MM.1S (cell line): ENCODE results near the gene RASGRP4.

Source experiments
- DNase-seq: peaks from one replicate; pipeline ENCODE4 v3.0.0-alpha.2; 2015
- H2AFZ ChIP-seq: fragments of 300-600 bp; sonication (generic); 2 replicates; pipeline ENCODE4 v1.6.0; 2016; ENCODE audit warnings: antibody characterized with exemption, low read length
- H3F3A ChIP-seq: fragments of 300-600 bp; sonication (generic); 2 replicates; pipeline ENCODE4 v1.6.1; 2016; ENCODE audit warnings: mild to moderate bottlenecking, antibody characterized with exemption, low read length, moderate library complexity, mixed read lengths; ENCODE audit not compliant: insufficient read depth
- H3K27ac ChIP-seq: fragments of 300-600 bp; sonication (generic); 2 replicates; pipeline ENCODE4 v1.5.1; 2016; ENCODE audit warnings: mild to moderate bottlenecking, low read length
- H3K27me3 ChIP-seq: fragments of 300-600 bp; sonication (generic); replicated peaks from 2 replicates; pipeline ENCODE4 v1.6.0; 2016; ENCODE audit warnings: low read length; ENCODE audit not compliant: insufficient read depth
- H3K36me3 ChIP-seq: fragments of 300-600 bp; sonication (generic); replicated peaks from 2 replicates; pipeline ENCODE4 v1.6.1; 2016; ENCODE audit warnings: mild to moderate bottlenecking, low read length, mixed read lengths; ENCODE audit not compliant: insufficient read depth
- H3K4me1 ChIP-seq: fragments of 300-600 bp; sonication (generic); 2 replicates; pipeline ENCODE4 v1.6.1; 2016; ENCODE audit warnings: low read length, mixed read lengths
- H3K4me2 ChIP-seq: fragments of 300-600 bp; sonication (generic); 2 replicates; pipeline ENCODE4 v1.6.0; 2016; ENCODE audit warnings: low read depth, low read length
- H3K4me3 ChIP-seq: fragments of 300-600 bp; sonication (generic); 2 replicates; pipeline ENCODE4 v1.5.1; 2016; ENCODE audit warnings: low read length, mixed read lengths
- H3K79me2 ChIP-seq: fragments of 300-600 bp; sonication (generic); 2 replicates; pipeline ENCODE4 v1.6.1; 2016; ENCODE audit warnings: mixed run types, low read length, mixed read lengths
- H3K9ac ChIP-seq: fragments of 300-600 bp; sonication (generic); 2 replicates; pipeline ENCODE4 v1.6.1; 2016; ENCODE audit warnings: low read length, mixed read lengths
- H3K9me2 ChIP-seq: fragments of 300-600 bp; sonication (generic); replicated peaks from 2 replicates; pipeline ENCODE4 v1.6.1; 2016; ENCODE audit warnings: mild to moderate bottlenecking, low read length, mixed read lengths; ENCODE audit not compliant: insufficient read depth
- H3K9me3 ChIP-seq: fragments of 300-600 bp; sonication (generic); replicated peaks from 2 replicates; pipeline ENCODE4 v1.6.1; 2016; ENCODE audit warnings: mild to moderate bottlenecking, low read length, mixed read lengths; ENCODE audit not compliant: insufficient read depth
- H4K20me1 ChIP-seq: fragments of 300-600 bp; sonication (generic); 2 replicates; pipeline ENCODE4 v1.6.1; 2016; ENCODE audit warnings: mild to moderate bottlenecking, low read length, moderate library complexity, mixed read lengths; ENCODE audit not compliant: insufficient read depth
- EZH2 ChIP-seq: fragments of 300-600 bp; sonication (generic); optimal IDR thresholded peaks from 2 replicates; pipeline ENCODE3; 2017; ENCODE audit warnings: low read depth, mild to moderate bottlenecking, antibody characterized with exemption, low read length, mixed read lengths
- EZH2phosphoT487 ChIP-seq: fragments of 300-600 bp; sonication (generic); IDR thresholded peaks from 2 replicates; pipeline ENCODE4 v1.6.1; 2018; ENCODE audit warnings: antibody characterized with exemption, low read length
- TF ChIP-seq, protein P1 (sequence below): fragments of 300-600 bp; sonication (generic); IDR thresholded peaks from 2 replicates; pipeline ENCODE4 v1.5.1; 2016; ENCODE audit warnings: antibody characterized with exemption, low read length, mixed read lengths

Gene RASGRP4

DNA sequence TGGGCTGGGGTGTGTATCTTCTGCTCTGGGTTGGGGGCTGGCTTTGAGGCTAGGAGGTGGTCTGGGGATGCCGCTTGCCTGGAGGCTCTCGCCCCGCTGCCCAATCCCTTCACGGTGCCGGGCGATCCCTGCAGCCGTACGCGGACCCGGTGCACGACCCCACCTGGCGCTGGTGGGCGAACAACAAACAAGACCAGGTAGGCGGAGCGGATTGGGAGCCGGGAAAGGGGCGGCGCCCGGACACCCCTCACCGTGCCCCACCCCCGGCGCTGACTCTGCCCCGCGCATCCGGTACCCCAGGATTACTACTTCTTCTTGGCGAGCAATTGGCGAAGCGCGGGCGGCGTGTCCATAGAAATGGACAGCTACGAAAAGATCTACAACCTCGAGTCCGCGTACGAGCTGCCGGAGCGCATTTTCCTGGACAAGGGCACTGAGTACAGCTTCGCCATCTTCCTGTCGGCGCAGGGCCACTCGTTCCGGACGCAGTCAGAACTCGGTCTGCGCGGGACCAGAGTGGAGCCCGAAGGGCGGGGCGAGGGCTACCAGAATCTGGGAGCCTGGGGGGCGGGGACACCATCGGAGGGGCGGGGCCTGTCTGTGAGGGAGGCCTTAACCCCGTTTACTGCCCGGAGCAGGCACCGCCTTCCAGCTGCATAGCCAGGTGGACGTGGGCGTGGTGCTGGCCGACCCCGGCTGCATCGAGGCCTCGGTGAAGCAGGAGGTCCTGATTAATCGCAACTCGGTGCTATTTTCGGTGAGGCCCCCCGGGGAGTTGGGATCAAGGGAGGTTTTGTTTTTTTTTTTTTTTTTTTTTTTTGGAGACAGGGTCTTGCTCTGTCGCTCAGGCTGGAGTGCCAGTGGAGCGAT, 63.7 kb downstream of the RASGRP4 start:
- Histone ChIP-seq H3K9ac (no peak overlapping the region), H3K27ac (no peak overlapping the region), H3K4me3 (peak overlapping the region; percentile 56), H3K9me3 (no peaks in the 10 kb centered on the region), H3K27me3 (peaks cover 62% of the 10 kb centered on the region), H4K20me1 (no peaks in the 10 kb centered on the region), H3K79me2 (no peaks in the 10 kb centered on the region), H3K36me3 (no peaks in the 10 kb centered on the region), H3F3A (no peaks in the 10 kb centered on the region), H3K4me2 (peak overlapping the region; percentile 88; the same call in 1 of the 2 replicates), H3K9me2 (no peaks in the 10 kb centered on the region), H3K4me1 (no peaks in the 10 kb centered on the region), H2AFZ (peak overlapping the region; percentile 71)
- no peak for TF ChIP-seq EZH2
- TF ChIP-seq EZH2phosphoT487, result no peak
- TF ChIP-seq, protein P1, sequence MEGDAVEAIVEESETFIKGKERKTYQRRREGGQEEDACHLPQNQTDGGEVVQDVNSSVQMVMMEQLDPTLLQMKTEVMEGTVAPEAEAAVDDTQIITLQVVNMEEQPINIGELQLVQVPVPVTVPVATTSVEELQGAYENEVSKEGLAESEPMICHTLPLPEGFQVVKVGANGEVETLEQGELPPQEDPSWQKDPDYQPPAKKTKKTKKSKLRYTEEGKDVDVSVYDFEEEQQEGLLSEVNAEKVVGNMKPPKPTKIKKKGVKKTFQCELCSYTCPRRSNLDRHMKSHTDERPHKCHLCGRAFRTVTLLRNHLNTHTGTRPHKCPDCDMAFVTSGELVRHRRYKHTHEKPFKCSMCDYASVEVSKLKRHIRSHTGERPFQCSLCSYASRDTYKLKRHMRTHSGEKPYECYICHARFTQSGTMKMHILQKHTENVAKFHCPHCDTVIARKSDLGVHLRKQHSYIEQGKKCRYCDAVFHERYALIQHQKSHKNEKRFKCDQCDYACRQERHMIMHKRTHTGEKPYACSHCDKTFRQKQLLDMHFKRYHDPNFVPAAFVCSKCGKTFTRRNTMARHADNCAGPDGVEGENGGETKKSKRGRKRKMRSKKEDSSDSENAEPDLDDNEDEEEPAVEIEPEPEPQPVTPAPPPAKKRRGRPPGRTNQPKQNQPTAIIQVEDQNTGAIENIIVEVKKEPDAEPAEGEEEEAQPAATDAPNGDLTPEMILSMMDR, result no peak
- peak; percentile 71 for DNase-seq

GRCh38 chr19:38361633-38362075, 64.4 kb downstream of the RASGRP4 start:
- Histone ChIP-seq H3K79me2 (no peaks in the 10 kb centered on the region), H3K4me2 (peak overlapping the region; percentile 88; the same call in 1 of the 2 replicates), H3K9me2 (no peaks in the 10 kb centered on the region), H4K20me1 (no peaks in the 10 kb centered on the region), H3K4me3 (peak overlapping the region; percentile 56), H3K4me1 (no peaks in the 10 kb centered on the region), H3K27me3 (peaks cover 59% of the 10 kb centered on the region), H2AFZ (peak overlapping the region; percentile 71), H3K9me3 (no peaks in the 10 kb centered on the region), H3K36me3 (no peaks in the 10 kb centered on the region), H3K9ac (no peak overlapping the region), H3K27ac (no peak overlapping the region), H3F3A (no peaks in the 10 kb centered on the region)
- TF ChIP-seq EZH2, result no peak
- TF ChIP-seq, protein P1, result 0 out of 2 replicates have a peak, but pooled peaks have one; percentile 5
- DNase-seq, result peak; percentile 50

DNA sequence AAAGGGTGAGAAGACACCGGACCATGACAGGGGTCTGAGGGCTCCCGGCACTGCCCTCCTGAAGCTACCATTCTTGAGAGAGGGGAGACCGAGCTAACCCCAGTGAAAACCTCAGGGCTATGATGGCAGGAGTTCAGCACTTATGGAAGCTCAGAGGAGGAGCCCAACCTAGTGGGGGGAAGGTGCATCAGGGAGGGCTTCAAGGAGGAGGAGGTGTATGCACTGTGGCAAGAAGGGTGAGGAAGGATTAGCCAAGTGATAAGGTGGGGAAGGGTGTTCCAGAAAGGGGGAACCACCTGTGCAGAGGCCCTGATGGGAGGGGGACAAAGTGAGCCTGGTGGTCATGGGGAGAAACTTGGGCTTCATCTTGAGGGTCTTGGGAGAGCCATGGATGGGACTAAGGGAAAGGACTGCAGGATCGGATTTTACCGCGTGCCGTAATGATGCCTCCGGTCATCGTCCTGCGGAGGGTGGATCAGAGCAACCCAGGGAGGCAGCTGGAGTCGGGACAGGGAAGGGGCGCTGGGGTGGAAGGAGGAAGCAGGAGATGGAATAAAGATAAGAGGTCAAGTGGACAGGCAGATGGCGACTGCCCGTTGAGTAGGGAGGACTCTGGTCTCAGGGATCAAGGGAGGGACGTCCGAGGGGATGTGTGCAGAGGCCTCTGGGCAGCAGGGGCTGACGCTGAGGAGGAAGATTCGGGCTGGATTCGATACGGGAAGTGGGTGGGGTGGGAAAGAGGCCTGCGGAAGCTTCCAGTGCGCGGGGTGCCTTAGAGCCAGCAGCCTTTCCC, 65.0 kb downstream of the RASGRP4 start:
- Histone ChIP-seq H3K4me2 (peak overlapping the region; percentile 52; the same call in 1 of the 2 replicates), H3K79me2 (no peaks in the 10 kb centered on the region), H3F3A (no peaks in the 10 kb centered on the region), H3K9ac (no peak overlapping the region), H3K9me2 (no peaks in the 10 kb centered on the region), H3K4me1 (no peaks in the 10 kb centered on the region), H3K36me3 (no peaks in the 10 kb centered on the region), H3K9me3 (no peaks in the 10 kb centered on the region), H3K27me3 (peaks cover 59% of the 10 kb centered on the region), H3K4me3 (peak overlapping the region; percentile 56; the same call in 1 of the 2 replicates), H3K27ac (no peak overlapping the region), H2AFZ (peak overlapping the region; percentile 38; the same call in 1 of the 2 replicates), H4K20me1 (no peaks in the 10 kb centered on the region)
- DNase-seq, result no peak
- TF ChIP-seq EZH2, result no peak
- TF ChIP-seq, protein P1, result no peak
- TF ChIP-seq EZH2phosphoT487, result no peak
